Mesothelial cell of epicardium (in vitro differentiated cells): ENCODE measurements around the gene LDAH. TPM values are rescaled to one million over a fixed set of nuclear protein-coding genes. Genes with fewer than 3 reads are reported as not detected.

Experiments used
- DNase-seq, 2 experiments: peaks; one replicate each; pipeline ENCODE4 v3.0.0; 2021; ENCODE audit warnings: low spot score in 2 of 2; ENCODE audit not compliant: unreplicated experiment in 2 of 2
- H3K27ac Mint-ChIP-seq: 2 replicates; pipeline ENCODE4 v1.8.0; 2021; ENCODE audit warnings: mixed read lengths
- H3K27me3 Mint-ChIP-seq: 2 replicates; pipeline ENCODE4 v1.8.0; 2021; ENCODE audit warnings: low read depth, mixed read lengths
- H3K36me3 Mint-ChIP-seq: 2 replicates; pipeline ENCODE4 v1.8.0; 2021; ENCODE audit warnings: mixed read lengths
- H3K4me1 Mint-ChIP-seq: 2 replicates; pipeline ENCODE4 v1.8.0; 2021; ENCODE audit warnings: mixed read lengths
- H3K4me3 Mint-ChIP-seq: 2 replicates; pipeline ENCODE4 v1.8.0; 2021; ENCODE audit warnings: mild to moderate bottlenecking, moderate library complexity, mixed read lengths
- H3K9me3 Mint-ChIP-seq: 2 replicates; pipeline ENCODE4 v1.8.0; 2021; ENCODE audit warnings: mixed read lengths
- CTCF ChIP-seq: fragments of 200-600 bp; sonication (generic); IDR thresholded peaks from one replicate; pipeline ENCODE4 v1.5.0; 2021; ENCODE audit warnings: antibody characterized with exemption; ENCODE audit not compliant: unreplicated experiment
- total RNA-seq: library from RNA; stranded (reverse); gene quantifications from 3 replicates; pipeline ENCODE4 v1.2.1, GENCODE V29; 2021

LDAH gene
- total RNA-seq, 1 donor from 2014 or later, result 28.9 TPM

GRCh38 chr2:20696366-20696765 is 126.5 kb downstream of the LDAH start:
- Mint-ChIP-seq H3K27me3 (no peaks in the 10 kb centered on the region), H3K36me3 (peaks cover 7% of the 10 kb centered on the region), H3K4me3 (no peak overlapping the region), H3K27ac (no peak overlapping the region), H3K9me3 (no peaks in the 10 kb centered on the region), H3K4me1 (no peaks in the 10 kb centered on the region)
- DNase-seq, result no peak
- no peak for TF ChIP-seq CTCF

GRCh38 chr2:20693317-20693716 is 129.6 kb downstream of the LDAH start:
- no peaks in the 10 kb centered on the region for H3K27me3 Mint-ChIP-seq
- TF ChIP-seq CTCF, result no peak
- H3K27ac Mint-ChIP-seq, result no peak overlapping the region
- H3K4me1 Mint-ChIP-seq, result no peaks in the 10 kb centered on the region
- H3K4me3 Mint-ChIP-seq, result no peak overlapping the region
- DNase-seq, result no peak
- peaks cover 5% of the 10 kb centered on the region for H3K9me3 Mint-ChIP-seq
- peaks cover 13% of the 10 kb centered on the region for H3K36me3 Mint-ChIP-seq

GRCh38 chr2:20692081-20692480 is 130.8 kb downstream of the LDAH start:
- Mint-ChIP-seq H3K9me3 (peaks cover 5% of the 10 kb centered on the region), H3K27me3 (no peaks in the 10 kb centered on the region), H3K27ac (no peak overlapping the region), H3K4me3 (no peak overlapping the region), H3K36me3 (peaks cover 18% of the 10 kb centered on the region), H3K4me1 (no peaks in the 10 kb centered on the region)
- TF ChIP-seq CTCF, result no peak
- no peak for DNase-seq

GRCh38 chr2:20691076-20691734 is 131.7 kb downstream of the LDAH start:
- Mint-ChIP-seq H3K4me1 (no peaks in the 10 kb centered on the region), H3K36me3 (peaks cover 27% of the 10 kb centered on the region), H3K9me3 (peaks cover 5% of the 10 kb centered on the region), H3K4me3 (no peak overlapping the region), H3K27ac (no peak overlapping the region), H3K27me3 (no peaks in the 10 kb centered on the region)
- DNase-seq, result no peak
- TF ChIP-seq CTCF, result no peak

- Mint-ChIP-seq H3K36me3 (peaks cover 37% of the 10 kb centered on the region), H3K27me3 (no peaks in the 10 kb centered on the region)
- DNase-seq, result no peak
Observed at GRCh38 chr2:20689428-20690264, 133.3 kb downstream of the LDAH start.

More at GRCh38 chr2:20689428-20690264, 133.3 kb downstream of the LDAH start:
- Mint-ChIP-seq H3K4me3 (no peak overlapping the region), H3K4me1 (no peaks in the 10 kb centered on the region), H3K27ac (no peak overlapping the region), H3K9me3 (peaks cover 5% of the 10 kb centered on the region)
- TF ChIP-seq CTCF, result no peak
